ENCODE measurements around the gene PLEKHA5. TPM values are rescaled to one million over a fixed set of nuclear protein-coding genes. Genes with fewer than 3 reads are reported as not detected.

Gene PLEKHA5
- polyA plus RNA-seq, 1 donor (not counting 4 experiments of a cell fraction or from before 2014, with no cell fraction given): 21.7 TPM

- no peak overlapping the region for H2AFZ ChIP-seq (ENCODE audit: control insufficient read depth, low read length)
- no peak overlapping the region for H3K27ac ChIP-seq (ENCODE audit: control insufficient read depth, insufficient read depth, low read length)
- no peak for TF ChIP-seq CTCF (optimal IDR thresholded peaks at IDR 0.05 in 1 of 3, IDR thresholded peaks at IDR 0.05 in 1 of 3, conservative IDR thresholded peaks at IDR 0.05 in 1 of 3; ENCODE audit: extremely low read depth in 1 of 3, insufficient read depth in 2 of 3, low read length in 3 of 3)
- no peak for TF ChIP-seq EZH2 (IDR thresholded peaks at IDR 0.05; ENCODE audit: low read length)
- FAIRE-seq: no peak
- H3K9me3 ChIP-seq (ENCODE audit: control insufficient read depth, low read depth, low read length): no peaks in the 10 kb centered on the region
- no peak overlapping the region for H3K9ac ChIP-seq (ENCODE audit: control insufficient read depth, extremely low read depth, insufficient read depth, low read length)
- dilution Hi-C loops (cut with MboI; ENCODE audit: extremely low pct_ligation_motif_present, low sequenced_read_pairs): no loop called here
- no peaks in the 10 kb centered on the region for H3K27me3 ChIP-seq (ENCODE audit: control insufficient read depth, extremely low read depth, insufficient read depth, low read length)
- no peaks in the 10 kb centered on the region for H3K4me1 ChIP-seq (ENCODE audit: control insufficient read depth, extremely low read depth, insufficient read depth, low read length)
- H4K20me1 ChIP-seq (ENCODE audit: control insufficient read depth, extremely low read depth, insufficient read depth, low read length): no peaks in the 10 kb centered on the region
- H3K4me3 ChIP-seq (ENCODE audit: control insufficient read depth in 2 of 3, extremely low read depth in 1 of 3, insufficient read depth in 2 of 3, low read depth in 1 of 3, low read length in 3 of 3): no peak overlapping the region
- H3K9me1 ChIP-seq (ENCODE audit: control insufficient read depth, extremely low read depth, insufficient read depth, low read length): no peaks in the 10 kb centered on the region
- DNase-seq (ENCODE audit: low read depth, low spot score): no peak
- no peaks in the 10 kb centered on the region for H3K79me2 ChIP-seq (ENCODE audit: control insufficient read depth, insufficient read depth, low read length)
- H3K4me2 ChIP-seq (ENCODE audit: control insufficient read depth, extremely low read depth, insufficient read depth, low read depth, low read length): no peak overlapping the region
- H3K36me3 ChIP-seq (ENCODE audit: control insufficient read depth in 2 of 2, extremely low read depth in 1 of 2, insufficient read depth in 2 of 2, low read length in 2 of 2): peaks cover 0 to 15% of the 10 kb centered on the region in 2 experiments
These were observed 240.2 kb downstream of the PLEKHA5 start for GRCh38 chr12:19369691-19370148.

GRCh38 chr12:19373586-19373985 lies 244.1 kb downstream of the PLEKHA5 start:
- Histone ChIP-seq H2AFZ (ENCODE audit: control insufficient read depth, low read length) (no peak overlapping the region), H3K4me2 (ENCODE audit: control insufficient read depth, extremely low read depth, insufficient read depth, low read depth, low read length) (no peak overlapping the region), H3K4me1 (ENCODE audit: control insufficient read depth, extremely low read depth, insufficient read depth, low read length) (no peaks in the 10 kb centered on the region), H3K4me3 (ENCODE audit: control insufficient read depth in 2 of 3, extremely low read depth in 1 of 3, insufficient read depth in 2 of 3, low read depth in 1 of 3, low read length in 3 of 3) (no peak overlapping the region), H3K27ac (ENCODE audit: control insufficient read depth, insufficient read depth, low read length) (no peak overlapping the region), H3K9me3 (ENCODE audit: control insufficient read depth, low read depth, low read length) (no peaks in the 10 kb centered on the region), H3K27me3 (ENCODE audit: control insufficient read depth, extremely low read depth, insufficient read depth, low read length) (no peaks in the 10 kb centered on the region), H3K9ac (ENCODE audit: control insufficient read depth, extremely low read depth, insufficient read depth, low read length) (no peak overlapping the region), H3K36me3 (ENCODE audit: control insufficient read depth in 2 of 2, extremely low read depth in 1 of 2, insufficient read depth in 2 of 2, low read length in 2 of 2) (peaks cover 0 to 17% of the 10 kb centered on the region in 2 experiments), H4K20me1 (ENCODE audit: control insufficient read depth, extremely low read depth, insufficient read depth, low read length) (no peaks in the 10 kb centered on the region), H3K79me2 (ENCODE audit: control insufficient read depth, insufficient read depth, low read length) (no peaks in the 10 kb centered on the region), H3K9me1 (ENCODE audit: control insufficient read depth, extremely low read depth, insufficient read depth, low read length) (no peaks in the 10 kb centered on the region)
- DNase-seq (ENCODE audit: low read depth, low spot score) (no peak), FAIRE-seq (no peak)
- dilution Hi-C loops (cut with MboI; ENCODE audit: extremely low pct_ligation_motif_present, low sequenced_read_pairs): no loop called here
- TF ChIP-seq EZH2 (IDR thresholded peaks at IDR 0.05; ENCODE audit: low read length) (no peak), CTCF (optimal IDR thresholded peaks at IDR 0.05 in 1 of 3, IDR thresholded peaks at IDR 0.05 in 1 of 3, conservative IDR thresholded peaks at IDR 0.05 in 1 of 3; ENCODE audit: extremely low read depth in 1 of 3, insufficient read depth in 2 of 3, low read length in 3 of 3) (no peak)

Measured in keratinocyte (primary cell).